ENCODE data around the gene OR2T27. TPM values are rescaled to one million over a fixed set of nuclear protein-coding genes. Genes with fewer than 3 reads are reported as not detected.

The OR2T27 gene
- polyA plus RNA-seq, 4 donors = not detected

DNA sequence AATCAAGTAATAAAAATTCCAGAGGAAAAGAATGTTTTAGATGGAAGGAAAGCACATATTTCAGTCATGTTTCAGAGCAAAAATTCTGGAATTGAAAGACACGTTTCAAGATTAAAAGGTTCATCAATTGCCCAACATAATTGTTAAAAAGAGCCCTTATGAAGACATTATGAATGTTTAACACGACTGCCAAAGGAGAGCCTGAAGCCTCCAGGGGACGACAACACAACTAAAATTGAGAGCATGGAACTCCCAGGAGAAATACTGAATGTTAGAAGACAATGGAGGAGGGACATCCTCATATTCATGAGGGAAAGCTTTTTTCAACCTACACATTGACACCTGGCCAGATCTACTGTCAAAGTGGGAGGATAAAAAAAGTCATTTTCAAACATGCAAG is 36.5 kb downstream of the OR2T27 start:
- no peak for FAIRE-seq
- Histone ChIP-seq H3K27ac (ENCODE audit: low read depth in 1 of 3, low read length in 2 of 3) (no peak overlapping the region), H3K4me1 (ENCODE audit: control insufficient read depth in 3 of 3, insufficient read depth in 2 of 3, low read depth in 1 of 3, low read length in 2 of 3) (no peaks in the 10 kb centered on the region), H3K36me3 (ENCODE audit: control insufficient read depth in 3 of 3, insufficient read depth in 2 of 3, low read depth in 1 of 3, low read length in 3 of 3) (no peaks in the 10 kb centered on the region), H3K9me3 (ENCODE audit: control insufficient read depth in 2 of 2, insufficient read depth in 1 of 2, low read depth in 1 of 2, low read length in 1 of 2) (no peaks in the 10 kb centered on the region), H3K27me3 (ENCODE audit: control insufficient read depth in 3 of 3, insufficient read depth in 3 of 3, low read length in 3 of 3) (no peaks in the 10 kb centered on the region), H3K4me3 (ENCODE audit: low read depth in 1 of 3, low read length in 3 of 3) (no peak overlapping the region)
- peak; percentile 64 for DNase-seq
- WGBS, 3 donors = 1 to 3% (median 3%) methylated on average over 3 of the region's 3 CpGs

DNA sequence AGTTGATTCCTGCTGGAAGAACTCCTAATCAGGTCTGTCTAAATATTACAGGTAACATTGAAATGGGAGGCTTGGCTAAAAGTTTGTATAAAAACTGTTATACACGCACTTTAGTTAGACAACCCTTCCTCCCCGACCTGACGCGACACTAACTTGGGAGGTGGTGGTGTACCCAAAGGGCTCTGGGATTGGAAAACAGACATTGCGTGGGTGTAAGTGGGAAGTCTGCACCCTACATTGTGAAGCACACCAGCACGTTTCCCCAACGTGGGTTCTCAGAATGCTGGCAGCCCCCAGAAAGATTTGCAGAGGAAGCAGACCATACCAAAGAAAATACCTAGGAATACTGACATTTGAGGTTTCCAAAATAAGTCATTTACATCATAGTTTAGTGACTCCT is 37.2 kb downstream of the OR2T27 start:
- H3K27me3 ChIP-seq (ENCODE audit: control insufficient read depth in 3 of 3, insufficient read depth in 3 of 3, low read length in 3 of 3) = no peaks in the 10 kb centered on the region
- no peaks in the 10 kb centered on the region for H3K9me3 ChIP-seq (ENCODE audit: control insufficient read depth in 2 of 2, insufficient read depth in 1 of 2, low read depth in 1 of 2, low read length in 1 of 2)
- H3K4me1 ChIP-seq (ENCODE audit: control insufficient read depth in 3 of 3, insufficient read depth in 2 of 3, low read depth in 1 of 3, low read length in 2 of 3) = no peaks in the 10 kb centered on the region
- 71 to 77% (median 75%) methylated on average over 7 of the region's 7 CpGs for WGBS, 3 donors
- no peak overlapping the region for H3K27ac ChIP-seq (ENCODE audit: low read depth in 1 of 3, low read length in 2 of 3)
- DNase-seq (no peak), FAIRE-seq (no peak)
- no peak overlapping the region for H3K4me3 ChIP-seq (ENCODE audit: low read depth in 1 of 3, low read length in 3 of 3)
- no peaks in the 10 kb centered on the region for H3K36me3 ChIP-seq (ENCODE audit: control insufficient read depth in 3 of 3, insufficient read depth in 2 of 3, low read depth in 1 of 3, low read length in 3 of 3)

GRCh38 chr1:248613742-248614141 is 41.6 kb downstream of the OR2T27 start:
- FAIRE-seq (no peak), DNase-seq (no peak)
- H3K36me3 ChIP-seq (ENCODE audit: control insufficient read depth in 3 of 3, insufficient read depth in 2 of 3, low read depth in 1 of 3, low read length in 3 of 3) = no peaks in the 10 kb centered on the region
- no peak overlapping the region for H3K4me3 ChIP-seq (ENCODE audit: low read depth in 1 of 3, low read length in 3 of 3)
- H3K27ac ChIP-seq (ENCODE audit: low read depth in 1 of 3, low read length in 2 of 3) = no peak overlapping the region
- no peaks in the 10 kb centered on the region for H3K9me3 ChIP-seq (ENCODE audit: control insufficient read depth in 2 of 2, insufficient read depth in 1 of 2, low read depth in 1 of 2, low read length in 1 of 2)
- WGBS, 3 donors = 54 to 74% (median 71%) methylated on average over 1 of the region's 1 CpG
- no peaks in the 10 kb centered on the region for H3K27me3 ChIP-seq (ENCODE audit: control insufficient read depth in 3 of 3, insufficient read depth in 3 of 3, low read length in 3 of 3)
- no peaks in the 10 kb centered on the region for H3K4me1 ChIP-seq (ENCODE audit: control insufficient read depth in 3 of 3, insufficient read depth in 2 of 3, low read depth in 1 of 3, low read length in 2 of 3)

- 80 to 89% (median 81%) methylated on average over 4 of the region's 4 CpGs for WGBS, 3 donors
- H3K9me3 ChIP-seq (ENCODE audit: control insufficient read depth in 2 of 2, insufficient read depth in 1 of 2, low read depth in 1 of 2, low read length in 1 of 2) = no peaks in the 10 kb centered on the region
- H3K27ac ChIP-seq (ENCODE audit: low read depth in 1 of 3, low read length in 2 of 3) = no peak overlapping the region
- no peaks in the 10 kb centered on the region for H3K4me1 ChIP-seq (ENCODE audit: control insufficient read depth in 3 of 3, insufficient read depth in 2 of 3, low read depth in 1 of 3, low read length in 2 of 3)
- DNase-seq = no peak
- FAIRE-seq = no peak
- H3K36me3 ChIP-seq (ENCODE audit: control insufficient read depth in 3 of 3, insufficient read depth in 2 of 3, low read depth in 1 of 3, low read length in 3 of 3) = no peaks in the 10 kb centered on the region
- H3K27me3 ChIP-seq (ENCODE audit: control insufficient read depth in 3 of 3, insufficient read depth in 3 of 3, low read length in 3 of 3) = no peaks in the 10 kb centered on the region
- no peak overlapping the region for H3K4me3 ChIP-seq (ENCODE audit: low read depth in 1 of 3, low read length in 3 of 3)
Measured at GRCh38 chr1:248611883-248612414, 43.4 kb downstream of the OR2T27 start.

DNA sequence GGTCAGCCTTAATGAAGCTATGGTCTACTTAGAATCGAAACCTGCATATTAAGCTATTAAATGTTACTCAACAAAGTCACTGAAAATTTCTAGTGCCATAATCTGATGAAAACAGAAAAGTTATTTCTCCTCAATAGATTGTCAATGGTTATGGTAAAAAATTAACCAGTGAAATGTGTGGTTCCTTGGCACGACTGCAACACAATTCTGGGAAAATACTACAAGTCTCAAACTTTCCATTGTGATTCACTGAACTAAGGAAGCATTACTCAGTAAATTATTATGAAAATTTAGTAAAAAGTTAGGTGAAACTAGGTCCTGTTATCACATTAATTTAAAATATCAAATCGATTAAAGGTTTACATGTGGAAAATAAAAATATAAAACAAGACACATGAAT is 45.0 kb downstream of the OR2T27 start:
- no peak overlapping the region for H3K27ac ChIP-seq (ENCODE audit: low read depth in 1 of 3, low read length in 2 of 3)
- H3K9me3 ChIP-seq (ENCODE audit: control insufficient read depth in 2 of 2, insufficient read depth in 1 of 2, low read depth in 1 of 2, low read length in 1 of 2) = no peaks in the 10 kb centered on the region
- H3K4me1 ChIP-seq (ENCODE audit: control insufficient read depth in 3 of 3, insufficient read depth in 2 of 3, low read depth in 1 of 3, low read length in 2 of 3) = no peaks in the 10 kb centered on the region
- FAIRE-seq (no peak), DNase-seq (no peak)
- no peaks in the 10 kb centered on the region for H3K36me3 ChIP-seq (ENCODE audit: control insufficient read depth in 3 of 3, insufficient read depth in 2 of 3, low read depth in 1 of 3, low read length in 3 of 3)
- no peaks in the 10 kb centered on the region for H3K27me3 ChIP-seq (ENCODE audit: control insufficient read depth in 3 of 3, insufficient read depth in 3 of 3, low read length in 3 of 3)
- no peak overlapping the region for H3K4me3 ChIP-seq (ENCODE audit: low read depth in 1 of 3, low read length in 3 of 3)
- 32 to 42% (median 40%) methylated on average over 3 of the region's 3 CpGs for WGBS, 3 donors

Other genes starting within 250 kb of the OR2T27 start
- not detected for gene OR2T2, start 209.9 kb downstream of the OR2T27 start, polyA plus RNA-seq
- gene OR2T3, start 182.2 kb downstream of the OR2T27 start, polyA plus RNA-seq = not detected
- not detected for gene OR2T5, start 166.9 kb downstream of the OR2T27 start, polyA plus RNA-seq
- gene OR2G6, start 147.5 kb downstream of the OR2T27 start, polyA plus RNA-seq = not detected
- gene OR2T29, start 92.8 kb downstream of the OR2T27 start, polyA plus RNA-seq = not detected
- gene OR2T34, start 80.8 kb downstream of the OR2T27 start, polyA plus RNA-seq = not detected
- not detected for gene OR2T10, start 57.8 kb downstream of the OR2T27 start, polyA plus RNA-seq
- not detected for gene OR2T11, start 20.4 kb downstream of the OR2T27 start, polyA plus RNA-seq
- not detected for gene OR2T35, start 10.2 kb downstream of the OR2T27 start, polyA plus RNA-seq
- gene OR14I1, start 47.2 kb upstream of the OR2T27 start, polyA plus RNA-seq = not detected
- 1 to 10 TPM in 2 of 4 donors, under 1 TPM in 1, not detected in 1; 0.81 to 3.4 (median 2.4) TPM for gene LYPD8, start 100.2 kb upstream of the OR2T27 start, polyA plus RNA-seq
- gene SH3BP5L, start 170.4 kb upstream of the OR2T27 start, polyA plus RNA-seq = 10 to 100 TPM; 19.1 to 38.0 (median 28.9) TPM
- 10 to 100 TPM; 17.2 to 25.7 (median 21.3) TPM for gene ZNF672, start 182.7 kb upstream of the OR2T27 start, polyA plus RNA-seq
- gene ZNF692, start 203.6 kb upstream of the OR2T27 start, polyA plus RNA-seq = 100 to 1,000 TPM in 1 of 4 donors, 10 to 100 TPM in 3; 42.2 to 124 (median 70.2) TPM

Data from small intestine (tissue), 7 donors.